Keratinocyte (primary cell): ENCODE data around the gene DNAJC13. TPM values are rescaled to one million over a fixed set of nuclear protein-coding genes. Genes with fewer than 3 reads are reported as not detected.

Experiments
- DNase-seq: peaks from one replicate; pipeline ENCODE4 v3.0.0-alpha.2; 2011; ENCODE audit warnings: low read depth, missing footprints, low spot score
- FAIRE-seq: peaks from 2 replicates; lab custom pipeline; 2011; peaks lifted over from hg19 to GRCh38; lab: Jason Lieb, UNC
- H2AFZ ChIP-seq: 2 replicates; pipeline ENCODE4 v1.6.0; 2012; ENCODE audit warnings: low read length, control low read depth, inconsistent platforms; ENCODE audit not compliant: control insufficient read depth
- H3K27ac ChIP-seq: 2 replicates; pipeline ENCODE4 v1.5.1; 2011; ENCODE audit warnings: low read length; ENCODE audit not compliant: control insufficient read depth, insufficient read depth
- H3K27me3 ChIP-seq: 3 replicates; pipeline ENCODE4 v1.6.0; 2011; ENCODE audit warnings: low read length; ENCODE audit not compliant: control insufficient read depth, insufficient read depth; ENCODE audit errors: extremely low read depth
- H3K36me3 ChIP-seq, 2 experiments: 2 replicates in 1 of 2; 3 replicates in 1 of 2; pipeline ENCODE4 v1.5.1; 2011; ENCODE audit warnings: low read length in 2 of 2, mild to moderate bottlenecking in 1 of 2; ENCODE audit not compliant: control insufficient read depth in 2 of 2, insufficient read depth in 2 of 2; ENCODE audit errors: extremely low read depth in 1 of 2
- H3K4me1 ChIP-seq: 3 replicates; pipeline ENCODE4 v1.5.1; 2011; ENCODE audit warnings: low read length; ENCODE audit not compliant: control insufficient read depth, insufficient read depth; ENCODE audit errors: extremely low read depth
- H3K4me2 ChIP-seq: 3 replicates; pipeline ENCODE4 v1.6.0; 2011; ENCODE audit warnings: low read depth, low read length; ENCODE audit not compliant: control insufficient read depth, insufficient read depth; ENCODE audit errors: extremely low read depth
- H3K4me3 ChIP-seq, 3 experiments: fragments of 200-600 bp in 1 of 3; sonication (generic) in 1 of 3; 2 replicates in 2 of 3; 3 replicates in 1 of 3; pipeline ENCODE4 v1.5.1; 2011 to 2016; ENCODE audit warnings: low read length in 3 of 3, mild to moderate bottlenecking in 3 of 3, control low read depth in 2 of 3, inconsistent platforms in 1 of 3, low read depth in 1 of 3, mixed read lengths in 1 of 3, mixed run types in 1 of 3, moderate library complexity in 1 of 3; ENCODE audit not compliant: control insufficient read depth in 2 of 3, insufficient read depth in 2 of 3; ENCODE audit errors: extremely low read depth in 1 of 3
- H3K79me2 ChIP-seq: 2 replicates; pipeline ENCODE4 v1.6.0; 2012; ENCODE audit warnings: low read length; ENCODE audit not compliant: control insufficient read depth, insufficient read depth
- H3K9ac ChIP-seq: 3 replicates; pipeline ENCODE4 v1.6.0; 2011; ENCODE audit warnings: low read length; ENCODE audit not compliant: control insufficient read depth, insufficient read depth; ENCODE audit errors: extremely low read depth
- H3K9me1 ChIP-seq: 3 replicates; pipeline ENCODE4 v1.6.0; 2011; ENCODE audit warnings: low read length; ENCODE audit not compliant: control insufficient read depth, insufficient read depth; ENCODE audit errors: extremely low read depth
- H3K9me3 ChIP-seq: 2 replicates; pipeline ENCODE4 v1.5.1; 2012; ENCODE audit warnings: low read depth, low read length; ENCODE audit not compliant: control insufficient read depth
- H4K20me1 ChIP-seq: 3 replicates; pipeline ENCODE4 v1.6.0; 2011; ENCODE audit warnings: low read length; ENCODE audit not compliant: control insufficient read depth, insufficient read depth; ENCODE audit errors: extremely low read depth
- EZH2 ChIP-seq: IDR thresholded peaks from one replicate; pipeline ENCODE4 v1.6.1; 2012; ENCODE audit warnings: inconsistent platforms, mild to moderate bottlenecking, low read length, moderate library complexity
- dilution Hi-C: fragments of 300-500 bp; cut with MboI; formaldehyde crosslinking; loops from one replicate; pipeline ENCODE4 v1.7.0; 2020; ENCODE audit warnings: low sequenced_read_pairs; ENCODE audit not compliant: extremely low pct_ligation_motif_present
- polyA plus RNA-seq, 5 experiments: library from polyadenylated mRNA; depleted of rRNA in 3 of 5; stranded (reverse) in 3 of 5; stranded (forward) in 1 of 5; unstranded in 1 of 5; fragments of >200 nt; gene quantifications; 1 replicate in 1 of 5; 2 replicates in 3 of 5; 3 replicates in 1 of 5; pipeline versions ENCODE4 v1.2.1 to v1.2.3, GENCODE V29; 2011 to 2012; ENCODE audit warnings: missing spikeins in 2 of 5, low read depth in 1 of 5, low replicate concordance in 1 of 5
- TF ChIP-seq, protein P1 (sequence below), 3 experiments: IDR thresholded peaks in 1 of 3; conservative IDR thresholded peaks in 1 of 3; optimal IDR thresholded peaks in 1 of 3; 2 replicates in 2 of 3; 3 replicates in 1 of 3; pipeline versions ENCODE3 to v1.5.1; 2011; ENCODE audit warnings: low read length in 3 of 3, mild to moderate bottlenecking in 3 of 3, moderate library complexity in 2 of 3, control low read depth in 1 of 3, inconsistent platforms in 1 of 3; ENCODE audit not compliant: insufficient read depth in 2 of 3; ENCODE audit errors: extremely low read depth in 1 of 3

The DNAJC13 gene
- polyA plus RNA-seq, 1 donor (not counting 4 experiments of a cell fraction or from before 2014, with no cell fraction given), result 24.3 TPM

DNA sequence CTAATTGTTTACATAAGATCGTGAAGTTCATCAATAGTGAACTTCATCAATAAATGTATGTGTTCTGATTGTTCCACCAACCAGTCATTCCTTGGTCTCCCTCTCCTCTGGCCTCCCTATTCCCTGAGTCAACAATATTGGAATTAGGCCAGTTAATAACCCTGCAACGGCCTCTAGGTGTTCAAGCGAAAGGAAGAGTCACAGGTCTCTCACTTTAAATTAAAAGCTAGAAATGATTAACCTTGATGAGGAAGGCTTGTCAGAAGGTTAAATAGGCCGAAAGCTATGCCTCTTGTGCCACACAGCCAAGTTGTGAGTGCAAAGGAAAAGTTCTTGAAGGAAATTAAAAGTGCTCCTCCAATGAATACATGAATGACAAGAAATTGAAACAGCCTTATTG, 90.4 kb downstream of the DNAJC13 start:
- peaks cover 10 to 17% of the 10 kb centered on the region in 2 experiments for H3K36me3 ChIP-seq
- no peak for DNase-seq
- no peak overlapping the region for H3K27ac ChIP-seq
- no peaks in the 10 kb centered on the region for H3K9me1 ChIP-seq
- no peaks in the 10 kb centered on the region for H3K27me3 ChIP-seq
- no peaks in the 10 kb centered on the region for H3K4me1 ChIP-seq
- TF ChIP-seq EZH2, result no peak
- TF ChIP-seq, protein P1, sequence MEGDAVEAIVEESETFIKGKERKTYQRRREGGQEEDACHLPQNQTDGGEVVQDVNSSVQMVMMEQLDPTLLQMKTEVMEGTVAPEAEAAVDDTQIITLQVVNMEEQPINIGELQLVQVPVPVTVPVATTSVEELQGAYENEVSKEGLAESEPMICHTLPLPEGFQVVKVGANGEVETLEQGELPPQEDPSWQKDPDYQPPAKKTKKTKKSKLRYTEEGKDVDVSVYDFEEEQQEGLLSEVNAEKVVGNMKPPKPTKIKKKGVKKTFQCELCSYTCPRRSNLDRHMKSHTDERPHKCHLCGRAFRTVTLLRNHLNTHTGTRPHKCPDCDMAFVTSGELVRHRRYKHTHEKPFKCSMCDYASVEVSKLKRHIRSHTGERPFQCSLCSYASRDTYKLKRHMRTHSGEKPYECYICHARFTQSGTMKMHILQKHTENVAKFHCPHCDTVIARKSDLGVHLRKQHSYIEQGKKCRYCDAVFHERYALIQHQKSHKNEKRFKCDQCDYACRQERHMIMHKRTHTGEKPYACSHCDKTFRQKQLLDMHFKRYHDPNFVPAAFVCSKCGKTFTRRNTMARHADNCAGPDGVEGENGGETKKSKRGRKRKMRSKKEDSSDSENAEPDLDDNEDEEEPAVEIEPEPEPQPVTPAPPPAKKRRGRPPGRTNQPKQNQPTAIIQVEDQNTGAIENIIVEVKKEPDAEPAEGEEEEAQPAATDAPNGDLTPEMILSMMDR (optimal IDR thresholded peaks at IDR 0.05 in 1 of 3, IDR thresholded peaks at IDR 0.05 in 1 of 3, conservative IDR thresholded peaks at IDR 0.05 in 1 of 3; ENCODE audit: extremely low read depth in 1 of 3, insufficient read depth in 2 of 3, low read length in 3 of 3), result no peak
- H3K9me3 ChIP-seq, result no peaks in the 10 kb centered on the region
- H4K20me1 ChIP-seq, result no peaks in the 10 kb centered on the region
- H3K79me2 ChIP-seq, result no peaks in the 10 kb centered on the region
- no peak for FAIRE-seq
- dilution Hi-C loops, result no loop called here
- no peak overlapping the region for H3K4me3 ChIP-seq
- H3K4me2 ChIP-seq, result no peak overlapping the region
- H3K9ac ChIP-seq, result no peak overlapping the region
- no peak overlapping the region for H2AFZ ChIP-seq

DNA sequence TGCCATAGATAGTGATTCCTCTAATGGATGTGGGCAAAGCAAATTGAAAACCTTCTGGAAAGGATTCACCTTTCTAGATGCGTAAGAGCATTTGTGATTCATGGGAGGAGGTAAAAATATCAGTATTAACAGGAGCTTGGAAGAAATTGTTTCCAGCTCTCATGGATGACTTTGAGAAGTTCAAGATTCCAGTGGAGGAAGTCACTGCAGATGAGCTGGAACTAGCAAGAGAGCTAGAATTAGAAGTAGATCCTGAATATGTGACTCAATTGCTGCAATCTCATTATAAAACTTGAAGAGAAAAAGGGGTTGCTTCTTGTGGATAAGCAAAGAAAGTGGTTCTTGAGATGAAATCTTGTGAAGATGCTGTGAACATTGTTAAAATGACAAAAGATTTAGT, 91.8 kb downstream of the DNAJC13 start:
- Histone ChIP-seq H3K36me3 (peaks cover 10 to 14% of the 10 kb centered on the region in 2 experiments), H3K27ac (no peak overlapping the region), H4K20me1 (no peaks in the 10 kb centered on the region), H3K27me3 (no peaks in the 10 kb centered on the region), H3K4me3 (no peak overlapping the region), H3K9me1 (no peaks in the 10 kb centered on the region), H3K9ac (no peak overlapping the region), H3K4me1 (no peaks in the 10 kb centered on the region), H3K79me2 (no peaks in the 10 kb centered on the region), H3K4me2 (no peak overlapping the region), H2AFZ (no peak overlapping the region), H3K9me3 (no peaks in the 10 kb centered on the region)
- DNase-seq (no peak), FAIRE-seq (peak; percentile 48)
- dilution Hi-C loops, result no loop called here
- TF ChIP-seq, protein P1 (optimal IDR thresholded peaks at IDR 0.05 in 1 of 3, IDR thresholded peaks at IDR 0.05 in 1 of 3, conservative IDR thresholded peaks at IDR 0.05 in 1 of 3; ENCODE audit: extremely low read depth in 1 of 3, insufficient read depth in 2 of 3, low read length in 3 of 3), result no peak
- TF ChIP-seq EZH2, result no peak
